Right lobe of liver (tissue), 4 donors: ENCODE measurements around the gene HARBI1.
"Not testable (repeated sequence)": the region's sequence is repeated elsewhere in the genome, so short reads cannot be mapped to it uniquely, and the experiment has no call there.

Experiments
- CTCF ChIP-seq, 4 donors: fragments of 200-600 bp in 3 of 4; fragments of 450-650 bp in 1 of 4; IDR thresholded peaks; one replicate each; pipeline versions ENCODE4 v1.5.1 to v1.8.0; 2016 to 2022; ENCODE audit warnings: antibody characterized with exemption in 4 of 4, mild to moderate bottlenecking in 2 of 4
- POLR2A ChIP-seq: fragments of 450-650 bp; IDR thresholded peaks from one replicate; pipeline ENCODE4 v1.6.1; 2017; ENCODE audit warnings: antibody characterized with exemption, mild to moderate bottlenecking
- donor health status: DM: no; HTN: no; CAD: no.
- donor health status: DM: no; HTN: no; CAD: no.
- donor health status: DM: no; HTN: yes; CAD: no.

- not testable (repeated sequence) for TF ChIP-seq POLR2A; CTCF (IDR thresholded peaks at IDR 0.05)
Measured at GRCh38 chr11:46583513-46583912, 33.5 kb downstream of the HARBI1 start.
